Nephron (organoid): Measurements from ENCODE around the gene TNK2.

Experiments
- H3K27ac Mint-ChIP-seq, 3 experiments: 2 replicates each; pipeline ENCODE4 v1.8.0; 2020; ENCODE audit warnings: mixed read lengths in 3 of 3, mild to moderate bottlenecking in 2 of 3, moderate library complexity in 1 of 3
- H3K27me3 Mint-ChIP-seq: 2 replicates; pipeline ENCODE4 v1.8.0; 2021; ENCODE audit warnings: low read depth, mild to moderate bottlenecking, moderate library complexity, mixed read lengths
- H3K36me3 Mint-ChIP-seq: 2 replicates; pipeline ENCODE4 v1.8.0; 2020; ENCODE audit warnings: low read depth, mixed read lengths
- H3K4me1 Mint-ChIP-seq: 2 replicates; pipeline ENCODE4 v1.8.0; 2020; ENCODE audit warnings: mixed read lengths
- H3K4me3 Mint-ChIP-seq, 3 experiments: 2 replicates each; pipeline ENCODE4 v1.8.0; 2020; ENCODE audit warnings: mild to moderate bottlenecking in 3 of 3, mixed read lengths in 3 of 3, moderate library complexity in 2 of 3
- H3K9me3 Mint-ChIP-seq: 2 replicates; pipeline ENCODE4 v1.8.0; 2020; ENCODE audit warnings: mixed read lengths
- TF ChIP-seq, protein P1 (sequence below), 3 experiments: fragments of 200-600 bp; sonication (generic); IDR thresholded peaks; one replicate each; pipeline ENCODE4 v1.5.0; 2021; ENCODE audit warnings: antibody characterized with exemption in 3 of 3; ENCODE audit not compliant: unreplicated experiment in 3 of 3

The TNK2 gene

GRCh38 chr3:195870442-195870841, 37.9 kb downstream of the TNK2 start:
- H3K27ac Mint-ChIP-seq: no peak overlapping the region
- TF ChIP-seq, protein P1, sequence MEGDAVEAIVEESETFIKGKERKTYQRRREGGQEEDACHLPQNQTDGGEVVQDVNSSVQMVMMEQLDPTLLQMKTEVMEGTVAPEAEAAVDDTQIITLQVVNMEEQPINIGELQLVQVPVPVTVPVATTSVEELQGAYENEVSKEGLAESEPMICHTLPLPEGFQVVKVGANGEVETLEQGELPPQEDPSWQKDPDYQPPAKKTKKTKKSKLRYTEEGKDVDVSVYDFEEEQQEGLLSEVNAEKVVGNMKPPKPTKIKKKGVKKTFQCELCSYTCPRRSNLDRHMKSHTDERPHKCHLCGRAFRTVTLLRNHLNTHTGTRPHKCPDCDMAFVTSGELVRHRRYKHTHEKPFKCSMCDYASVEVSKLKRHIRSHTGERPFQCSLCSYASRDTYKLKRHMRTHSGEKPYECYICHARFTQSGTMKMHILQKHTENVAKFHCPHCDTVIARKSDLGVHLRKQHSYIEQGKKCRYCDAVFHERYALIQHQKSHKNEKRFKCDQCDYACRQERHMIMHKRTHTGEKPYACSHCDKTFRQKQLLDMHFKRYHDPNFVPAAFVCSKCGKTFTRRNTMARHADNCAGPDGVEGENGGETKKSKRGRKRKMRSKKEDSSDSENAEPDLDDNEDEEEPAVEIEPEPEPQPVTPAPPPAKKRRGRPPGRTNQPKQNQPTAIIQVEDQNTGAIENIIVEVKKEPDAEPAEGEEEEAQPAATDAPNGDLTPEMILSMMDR (IDR thresholded peaks at IDR 0.05; ENCODE audit: unreplicated experiment in 3 of 3): no peak
- no peak overlapping the region for H3K4me3 Mint-ChIP-seq

GRCh38 chr3:195869413-195870001, 38.8 kb downstream of the TNK2 start:
- Mint-ChIP-seq H3K4me1 (peaks cover 10% of the 10 kb centered on the region), H3K27me3 (peaks cover 4% of the 10 kb centered on the region), H3K4me3 (peak overlapping the region in 1 of 3 experiments; percentile 17), H3K27ac (peak overlapping the region in 1 of 3 experiments; percentile 47), H3K36me3 (peaks cover 13% of the 10 kb centered on the region), H3K9me3 (no peaks in the 10 kb centered on the region)
- TF ChIP-seq, protein P1 (IDR thresholded peaks at IDR 0.05; ENCODE audit: unreplicated experiment in 3 of 3): no peak

More at GRCh38 chr3:195870442-195870841, 37.9 kb downstream of the TNK2 start:
- Mint-ChIP-seq H3K9me3 (no peaks in the 10 kb centered on the region), H3K36me3 (peaks cover 11% of the 10 kb centered on the region), H3K4me1 (peaks cover 10% of the 10 kb centered on the region), H3K27me3 (peaks cover 4% of the 10 kb centered on the region)

- Mint-ChIP-seq H3K9me3 (no peaks in the 10 kb centered on the region), H3K27ac (no peak overlapping the region), H3K36me3 (peaks cover 17% of the 10 kb centered on the region), H3K4me3 (no peak overlapping the region), H3K27me3 (peaks cover 4% of the 10 kb centered on the region), H3K4me1 (peaks cover 10% of the 10 kb centered on the region)
- TF ChIP-seq, protein P1 (IDR thresholded peaks at IDR 0.05; ENCODE audit: unreplicated experiment in 3 of 3): no peak
Observed at GRCh38 chr3:195868866-195869412, 39.4 kb downstream of the TNK2 start.

DNA sequence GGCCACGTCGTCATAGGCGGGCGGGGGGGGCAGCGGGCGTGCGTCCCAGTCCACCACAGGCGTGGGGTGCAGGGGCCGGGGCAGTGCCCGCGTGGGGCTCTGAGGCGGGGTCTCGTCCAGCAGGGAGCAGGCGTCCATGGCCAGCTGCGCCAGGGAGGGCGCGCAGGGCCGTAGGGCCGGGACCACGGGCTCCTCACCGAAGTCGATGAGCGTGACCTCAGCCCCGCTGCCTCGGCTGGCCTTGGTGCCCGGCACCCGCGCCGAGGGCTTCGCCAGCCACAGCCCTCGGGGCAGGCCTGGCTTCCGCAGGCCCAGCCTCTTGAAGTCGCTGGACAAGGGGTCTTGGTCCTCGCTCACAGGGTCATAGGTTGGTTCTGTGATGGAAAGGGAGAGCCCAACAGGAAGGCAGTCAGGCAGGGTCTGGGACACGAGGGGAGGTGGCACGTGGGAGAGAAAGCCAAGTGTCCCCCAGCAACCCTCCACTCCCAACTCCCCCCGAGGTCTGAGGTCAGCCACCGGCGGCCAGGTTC, 40.0 kb downstream of the TNK2 start:
- Mint-ChIP-seq H3K4me3 (no peak overlapping the region), H3K27me3 (peaks cover 4% of the 10 kb centered on the region)

GRCh38 chr3:195867631-195868335, 40.6 kb downstream of the TNK2 start:
- H3K36me3 Mint-ChIP-seq: peaks cover 20% of the 10 kb centered on the region
- TF ChIP-seq, protein P1 (IDR thresholded peaks at IDR 0.05; ENCODE audit: unreplicated experiment in 3 of 3): no peak
- H3K4me1 Mint-ChIP-seq: peaks cover 16% of the 10 kb centered on the region
- no peaks in the 10 kb centered on the region for H3K9me3 Mint-ChIP-seq
- H3K4me3 Mint-ChIP-seq: no peak overlapping the region
- peaks cover under 1% of the 10 kb centered on the region for H3K27me3 Mint-ChIP-seq
- no peak overlapping the region for H3K27ac Mint-ChIP-seq

More for the DNA sequence above, 40.0 kb downstream of the TNK2 start:
- TF ChIP-seq, protein P1 (IDR thresholded peaks at IDR 0.05; ENCODE audit: unreplicated experiment in 3 of 3): no peak
- Mint-ChIP-seq H3K36me3 (peaks cover 17% of the 10 kb centered on the region), H3K27ac (no peak overlapping the region), H3K4me1 (peaks cover 10% of the 10 kb centered on the region), H3K9me3 (no peaks in the 10 kb centered on the region)
